Mucosa of rectum (tissue), 2 donors: Measurements from ENCODE around the gene UXS1.

Experiments
- H3K27ac ChIP-seq, 2 donors: one replicate each; pipeline ENCODE4 v1.7.0; 2013; ENCODE audit warnings: inconsistent platforms in 2 of 2, low read depth in 2 of 2, low read length in 2 of 2
- H3K27me3 ChIP-seq, 2 donors: one replicate each; pipeline ENCODE4 v1.7.0; 2013; ENCODE audit warnings: low read length in 2 of 2; ENCODE audit not compliant: control insufficient read depth in 2 of 2, insufficient read depth in 2 of 2
- H3K36me3 ChIP-seq, 2 donors: one replicate each; pipeline ENCODE4 v1.7.0; 2013; ENCODE audit warnings: low read length in 2 of 2; ENCODE audit not compliant: control insufficient read depth in 2 of 2, insufficient read depth in 2 of 2
- H3K4me1 ChIP-seq, 2 donors: one replicate each; pipeline ENCODE4 v1.7.0; 2013; ENCODE audit warnings: low read length in 2 of 2, mild to moderate bottlenecking in 1 of 2; ENCODE audit not compliant: control insufficient read depth in 2 of 2, insufficient read depth in 2 of 2
- H3K4me3 ChIP-seq, 2 donors: one replicate each; pipeline ENCODE4 v1.7.0; 2013; ENCODE audit warnings: low read length in 2 of 2
- H3K9ac ChIP-seq, 2 donors: one replicate each; pipeline ENCODE4 v1.7.0; 2013; ENCODE audit warnings: low read length in 2 of 2, low read depth in 1 of 2, mild to moderate bottlenecking in 1 of 2
- H3K9me3 ChIP-seq, 2 donors: one replicate each; pipeline ENCODE4 v1.7.0; 2013; ENCODE audit warnings: low read length in 2 of 2; ENCODE audit not compliant: control insufficient read depth in 2 of 2
- donor health status: healthy.
- donor health status: Normal muscosa, but diverticular disease.

The UXS1 gene

DNA sequence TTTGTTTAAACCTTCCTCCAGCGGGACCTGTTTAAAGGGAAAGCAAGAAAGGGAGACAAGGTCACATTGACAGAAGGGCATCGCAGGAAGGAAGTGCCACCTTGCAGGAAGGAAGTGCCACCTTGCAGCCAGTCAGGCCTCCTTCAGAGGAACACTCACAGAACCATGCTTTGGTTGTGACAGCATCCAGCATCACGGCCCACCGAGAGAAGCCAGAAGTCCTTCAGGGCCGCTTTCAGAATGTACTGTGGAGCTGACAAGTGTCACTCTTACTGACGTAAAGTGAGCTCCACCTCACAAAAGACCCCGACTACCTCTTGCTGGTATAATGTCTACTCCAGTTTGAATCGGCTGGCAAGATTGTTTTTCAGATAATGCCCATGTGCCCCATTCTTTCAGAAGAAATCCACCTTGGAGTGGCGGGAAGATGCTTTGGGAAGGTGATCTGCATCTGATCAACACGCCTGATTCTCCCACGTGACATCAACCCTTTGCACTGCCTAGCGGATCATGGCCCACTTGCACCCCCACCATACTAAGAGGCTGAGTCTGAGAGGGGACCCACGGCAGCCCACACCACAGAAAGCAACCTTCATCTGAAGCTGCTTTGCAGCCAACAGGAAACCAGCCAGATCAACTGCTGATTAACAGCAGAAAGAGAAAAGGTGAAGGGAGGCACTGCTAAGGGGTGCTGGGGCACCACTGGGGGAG is 99.8 kb downstream of the UXS1 start:
- peak overlapping the region in 1 of 2 donors; percentile 32 for H3K27ac ChIP-seq
- no peak overlapping the region for H3K4me3 ChIP-seq
- no peaks in the 10 kb centered on the region for H3K4me1 ChIP-seq
- H3K27me3 ChIP-seq, result no peaks in the 10 kb centered on the region
- H3K36me3 ChIP-seq, result peaks cover 20 to 27% of the 10 kb centered on the region in 2 donors
- no peak overlapping the region for H3K9ac ChIP-seq
- no peaks in the 10 kb centered on the region for H3K9me3 ChIP-seq

GRCh38 chr2:106090916-106091618 is 103.0 kb downstream of the UXS1 start:
- Histone ChIP-seq H3K27ac (no peak overlapping the region), H3K9me3 (no peaks in the 10 kb centered on the region), H3K4me1 (no peaks in the 10 kb centered on the region), H3K36me3 (peaks cover 6 to 10% of the 10 kb centered on the region in 2 donors), H3K27me3 (no peaks in the 10 kb centered on the region), H3K4me3 (no peak overlapping the region), H3K9ac (no peak overlapping the region)

- Histone ChIP-seq H3K27me3 (no peaks in the 10 kb centered on the region), H3K9ac (no peak overlapping the region), H3K9me3 (no peaks in the 10 kb centered on the region), H3K27ac (no peak overlapping the region), H3K4me1 (no peaks in the 10 kb centered on the region), H3K36me3 (peaks cover 5 to 6% of the 10 kb centered on the region in 2 donors), H3K4me3 (no peak overlapping the region)
Measured at GRCh38 chr2:106089611-106090010, 104.5 kb downstream of the UXS1 start.

DNA sequence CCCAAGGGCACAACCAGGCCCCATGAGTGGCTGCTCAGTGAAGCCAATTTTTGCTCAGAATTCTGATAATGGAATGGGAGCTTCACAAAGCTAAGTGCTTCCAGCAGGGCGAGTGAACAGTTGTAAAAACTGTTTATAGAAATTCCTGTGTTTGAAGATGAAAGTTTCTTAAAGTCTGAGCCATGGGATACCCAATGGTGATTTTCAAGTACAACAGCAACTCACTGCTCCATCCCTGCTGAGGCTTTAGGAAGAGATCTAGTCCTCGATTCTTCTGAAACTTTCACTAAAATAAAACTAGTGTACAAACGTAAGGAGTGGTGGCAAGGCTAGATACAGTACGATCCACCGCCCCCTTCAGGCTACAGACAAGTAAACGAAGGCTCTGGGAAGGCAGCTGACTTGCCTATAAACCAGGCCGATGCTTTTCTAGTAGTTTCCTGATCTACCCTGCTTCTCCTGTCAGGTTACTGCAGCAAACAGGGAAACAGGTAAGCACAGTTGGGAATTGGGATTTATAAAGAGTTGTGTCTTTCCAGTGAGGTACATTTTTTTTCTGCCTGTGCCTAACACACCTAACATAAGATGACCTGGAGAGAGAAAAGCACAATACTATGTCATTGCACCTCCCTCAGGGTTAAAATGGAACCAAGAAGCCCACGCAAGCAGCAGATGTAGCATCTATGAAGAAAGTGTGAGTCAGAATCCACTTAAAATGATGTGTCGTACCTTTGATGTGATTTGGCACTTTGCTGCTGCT is 108.7 kb downstream of the UXS1 start:
- no peak overlapping the region for H3K27ac ChIP-seq
- H3K27me3 ChIP-seq, result no peaks in the 10 kb centered on the region
- H3K4me3 ChIP-seq, result no peak overlapping the region
- H3K9me3 ChIP-seq, result no peaks in the 10 kb centered on the region
- no peak overlapping the region for H3K9ac ChIP-seq
- no peaks in the 10 kb centered on the region for H3K36me3 ChIP-seq
- H3K4me1 ChIP-seq, result no peaks in the 10 kb centered on the region

DNA sequence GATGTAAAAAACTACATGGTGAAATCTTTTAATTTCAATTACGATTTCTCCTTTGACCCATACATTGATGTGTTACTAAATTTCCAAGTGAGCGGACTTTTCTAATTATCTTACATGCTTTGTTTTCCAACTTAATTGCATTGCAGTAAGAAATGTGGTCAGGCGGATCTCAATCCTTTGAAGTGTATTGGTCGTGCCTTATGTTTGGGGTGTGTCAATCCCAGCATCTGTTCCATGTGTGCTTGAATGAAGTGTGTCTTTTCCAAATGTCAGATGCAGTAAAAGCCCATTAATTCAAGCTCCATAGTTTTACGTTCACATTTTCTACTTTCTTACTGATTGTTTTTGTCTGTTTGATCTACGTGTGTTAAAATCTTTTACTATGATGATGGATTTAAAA is 113.1 kb downstream of the UXS1 start:
- no peaks in the 10 kb centered on the region for H3K36me3 ChIP-seq
- no peaks in the 10 kb centered on the region for H3K4me1 ChIP-seq
- no peak overlapping the region for H3K27ac ChIP-seq
- H3K9me3 ChIP-seq, result no peaks in the 10 kb centered on the region
- H3K4me3 ChIP-seq, result no peak overlapping the region
- no peaks in the 10 kb centered on the region for H3K27me3 ChIP-seq
- H3K9ac ChIP-seq, result no peak overlapping the region

GRCh38 chr2:106078096-106078495 is 116.0 kb downstream of the UXS1 start:
- H3K36me3 ChIP-seq, result no peaks in the 10 kb centered on the region
- no peak overlapping the region for H3K4me3 ChIP-seq

DNA sequence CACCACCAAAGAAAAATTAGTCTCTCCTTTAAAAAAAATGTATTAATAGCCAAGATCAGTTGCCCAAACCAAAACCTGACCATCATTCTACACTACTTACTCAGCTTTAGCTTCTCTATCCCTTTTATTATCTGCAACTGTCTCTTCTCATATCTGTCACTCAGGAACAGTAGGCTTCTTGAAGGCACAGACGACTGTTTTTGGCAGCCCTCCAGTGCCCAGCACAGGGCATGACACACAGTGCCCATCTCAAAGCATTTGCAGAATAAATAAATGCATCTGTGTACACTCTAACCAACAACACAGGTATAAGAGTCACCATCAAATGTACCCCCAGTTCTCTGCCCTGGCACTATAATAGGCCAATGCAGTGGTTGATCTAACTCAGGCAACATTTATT is 117.2 kb downstream of the UXS1 start:
- Histone ChIP-seq H3K4me1 (no peaks in the 10 kb centered on the region), H3K9me3 (no peaks in the 10 kb centered on the region)

More at GRCh38 chr2:106078096-106078495, 116.0 kb downstream of the UXS1 start:
- Histone ChIP-seq H3K9ac (no peak overlapping the region), H3K27me3 (no peaks in the 10 kb centered on the region), H3K27ac (no peak overlapping the region), H3K9me3 (no peaks in the 10 kb centered on the region), H3K4me1 (no peaks in the 10 kb centered on the region)

DNA sequence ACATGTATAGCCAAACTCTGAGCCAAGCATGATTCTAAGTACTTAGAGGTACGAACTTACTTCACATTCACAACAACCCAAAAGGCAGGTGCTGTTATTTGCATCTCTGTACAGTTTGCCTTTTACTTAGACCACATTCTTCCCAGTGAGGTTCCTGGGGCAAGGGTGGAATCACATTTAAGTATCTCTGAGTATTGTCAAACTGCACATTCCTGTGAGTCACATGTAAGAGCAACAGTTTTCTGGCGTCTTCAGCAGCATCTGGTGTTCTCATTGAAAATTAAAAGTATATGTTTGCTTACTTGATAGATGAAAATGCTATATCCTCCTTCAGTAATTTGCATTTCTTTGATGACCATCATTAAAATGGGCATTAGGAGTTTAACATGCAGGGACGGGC is 119.1 kb downstream of the UXS1 start:
- Histone ChIP-seq H3K4me3 (no peak overlapping the region), H3K4me1 (no peaks in the 10 kb centered on the region), H3K9me3 (no peaks in the 10 kb centered on the region), H3K27ac (no peak overlapping the region), H3K36me3 (no peaks in the 10 kb centered on the region), H3K9ac (no peak overlapping the region), H3K27me3 (no peaks in the 10 kb centered on the region)

More for the DNA sequence above, 117.2 kb downstream of the UXS1 start:
- no peak overlapping the region for H3K4me3 ChIP-seq
- no peak overlapping the region for H3K9ac ChIP-seq
- no peaks in the 10 kb centered on the region for H3K27me3 ChIP-seq
- H3K27ac ChIP-seq, result no peak overlapping the region
- H3K36me3 ChIP-seq, result no peaks in the 10 kb centered on the region

- no peaks in the 10 kb centered on the region for H3K27me3 ChIP-seq
- H3K4me1 ChIP-seq, result no peaks in the 10 kb centered on the region
- no peak overlapping the region for H3K4me3 ChIP-seq
- no peak overlapping the region for H3K9ac ChIP-seq
- H3K36me3 ChIP-seq, result no peaks in the 10 kb centered on the region
- H3K9me3 ChIP-seq, result no peaks in the 10 kb centered on the region
- no peak overlapping the region for H3K27ac ChIP-seq
Measured at GRCh38 chr2:106073678-106074406, 120.3 kb downstream of the UXS1 start.
